ENCODE data around the gene BOD1L1.
"Not testable (repeated sequence)": the region's sequence is repeated elsewhere in the genome, so short reads cannot be mapped to it uniquely, and the experiment has no call there.

BOD1L1 gene

DNA sequence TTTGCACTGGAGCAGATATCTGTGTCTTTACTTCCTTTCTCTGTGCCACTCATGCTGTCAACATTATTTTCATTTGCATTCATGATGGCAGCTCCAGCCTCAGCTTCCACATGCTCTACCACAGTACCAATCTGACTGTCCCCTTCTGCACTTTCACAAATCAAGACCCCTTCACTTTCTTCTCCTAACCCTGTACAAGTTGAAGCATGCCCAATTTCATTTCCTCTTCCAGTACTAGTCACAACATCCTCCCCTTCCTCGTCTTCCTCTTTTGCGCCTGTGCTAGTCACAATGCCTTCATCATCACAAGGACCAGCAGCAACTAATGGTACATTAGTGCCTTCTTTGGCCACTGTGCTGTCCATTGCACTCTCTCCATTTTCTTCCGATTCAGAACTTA, 26.5 kb downstream of the BOD1L1 start:
- no peak for TF ChIP-seq ZNF274 (IDR thresholded peaks at IDR 0.05; ENCODE audit: low read depth, low read length)
- H3K4me3 ChIP-seq (ENCODE audit: low read length) = no peak overlapping the region

DNA sequence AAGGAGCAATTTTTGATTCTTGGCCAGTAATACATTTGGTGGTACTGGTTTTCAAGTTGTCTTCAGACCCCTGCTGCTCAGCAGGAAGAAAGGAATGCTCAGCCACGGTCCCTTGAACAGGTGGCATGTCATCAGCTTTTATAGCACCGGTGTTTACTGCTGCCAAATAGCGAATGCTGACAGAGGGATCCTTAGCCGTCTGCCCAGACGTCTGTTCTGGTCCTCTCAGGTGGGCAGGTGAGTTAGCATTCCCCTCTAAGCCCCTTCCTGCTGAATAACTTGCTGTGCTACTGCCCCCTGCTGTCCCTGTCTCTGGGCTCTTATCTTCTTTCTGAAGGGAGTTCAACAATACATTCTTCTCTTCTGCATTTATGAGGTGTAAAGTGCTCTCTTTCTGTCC, 28.4 kb downstream of the BOD1L1 start:
- no peak for TF ChIP-seq ZNF274 (IDR thresholded peaks at IDR 0.05; ENCODE audit: low read depth, low read length)

DNA sequence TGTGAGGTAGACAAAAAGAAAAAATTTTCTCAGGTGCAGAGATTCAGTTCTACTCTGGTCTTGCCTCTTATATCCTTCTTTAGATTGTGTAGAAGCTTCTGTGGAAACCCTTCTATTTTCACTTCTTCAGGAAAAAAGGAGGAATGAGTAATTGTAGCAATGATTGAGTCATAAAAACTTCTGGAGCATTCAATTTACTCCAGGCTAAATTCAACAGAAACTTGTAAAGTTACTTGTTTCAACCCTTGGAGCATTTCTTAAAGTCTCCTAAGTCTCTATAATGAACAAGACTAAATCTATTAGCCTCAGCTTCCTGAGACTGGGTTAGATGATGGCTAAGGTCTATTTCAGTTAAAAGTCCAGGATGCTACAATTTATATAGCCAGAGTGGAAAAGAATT, 29.9 kb downstream of the BOD1L1 start:
- TF ChIP-seq ZNF274 (IDR thresholded peaks at IDR 0.05; ENCODE audit: low read depth, low read length) = no peak
- no peak overlapping the region for H3K4me3 ChIP-seq (ENCODE audit: low read length)

More for the DNA sequence above, 28.4 kb downstream of the BOD1L1 start:
- H3K4me3 ChIP-seq (ENCODE audit: low read length) = no peak overlapping the region

DNA sequence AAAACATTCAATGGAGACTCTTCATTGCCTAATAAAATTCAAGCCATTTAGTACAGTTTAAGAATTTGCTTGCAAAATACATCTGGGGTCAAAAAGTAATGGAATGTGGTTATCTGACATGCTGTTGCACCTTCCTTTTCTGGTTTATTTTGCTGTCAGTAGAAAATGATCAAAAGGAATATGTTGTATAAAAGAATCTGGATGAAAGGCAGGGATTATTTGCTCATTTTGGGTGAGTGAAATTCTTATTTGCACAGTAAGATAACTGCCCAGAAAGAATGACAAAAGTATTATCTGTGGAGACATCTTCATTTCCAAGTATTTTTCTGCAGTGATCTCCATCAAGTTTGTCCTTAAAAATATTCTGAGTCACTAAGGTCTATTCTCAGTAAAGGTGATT, 30.4 kb downstream of the BOD1L1 start:
- H3K4me3 ChIP-seq (ENCODE audit: low read length) = no peak overlapping the region
- no peak for TF ChIP-seq ZNF274 (IDR thresholded peaks at IDR 0.05; ENCODE audit: low read depth, low read length)

DNA sequence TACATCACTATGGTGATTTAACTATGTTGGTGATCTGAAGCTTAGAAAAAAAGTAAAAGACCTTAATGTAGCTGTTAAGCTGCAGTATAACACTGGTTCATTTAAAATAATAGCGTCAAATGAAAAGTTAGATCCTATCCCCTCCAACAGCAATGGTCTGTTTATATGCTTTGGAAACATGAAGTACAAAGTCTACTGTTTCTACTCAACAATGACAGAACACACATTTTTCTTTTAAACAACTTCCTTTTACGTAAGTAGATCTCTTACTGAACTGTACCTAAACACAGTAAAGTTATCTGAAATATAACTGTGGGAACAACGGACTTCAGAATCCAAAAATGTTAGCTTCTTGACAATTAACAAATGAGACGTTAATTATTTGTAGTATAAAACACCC, 35.3 kb downstream of the BOD1L1 start:
- no peak for TF ChIP-seq ZNF274 (IDR thresholded peaks at IDR 0.05; ENCODE audit: low read depth, low read length)
- no peak overlapping the region for H3K4me3 ChIP-seq (ENCODE audit: low read length)

DNA sequence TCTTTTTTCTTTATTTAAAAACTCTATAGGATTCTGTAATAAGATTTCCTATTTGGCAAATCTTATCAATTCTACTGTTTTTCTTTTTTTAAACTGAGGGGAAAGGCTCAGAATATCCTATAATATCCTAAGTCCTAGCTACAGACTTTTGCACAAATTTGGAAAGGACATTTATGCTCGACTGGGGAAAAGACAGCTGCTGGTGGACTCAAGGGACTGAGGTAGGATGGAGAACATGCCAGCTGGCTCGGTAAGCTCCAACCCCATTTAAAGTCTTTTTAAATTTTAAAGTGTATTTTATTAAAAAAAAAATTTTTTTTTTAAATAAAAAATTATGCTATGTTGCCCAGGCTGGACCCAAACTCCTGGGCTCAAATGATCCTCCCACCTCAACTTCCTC, 36.8 kb downstream of the BOD1L1 start:
- no peak overlapping the region for H3K4me3 ChIP-seq (ENCODE audit: low read length)
- no peak for TF ChIP-seq ZNF274 (IDR thresholded peaks at IDR 0.05; ENCODE audit: low read depth, low read length)

DNA sequence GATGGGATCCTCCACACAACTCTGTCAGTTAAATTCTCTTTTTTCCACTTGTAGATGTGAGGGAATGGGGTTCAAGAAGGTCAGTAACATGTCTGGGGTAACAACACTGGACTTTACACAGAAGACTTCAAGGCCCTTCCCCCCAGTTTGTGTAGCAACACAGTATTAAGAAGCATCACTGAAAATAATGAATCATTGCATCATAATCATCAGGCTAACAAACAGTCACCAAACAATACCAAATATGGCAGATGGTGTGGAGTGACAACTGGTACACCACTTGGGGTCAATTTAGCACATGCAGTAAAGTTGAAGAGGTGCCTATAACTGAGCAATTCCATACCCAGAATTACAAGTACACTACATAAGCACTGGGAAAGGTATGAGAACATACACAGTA, 38.6 kb downstream of the BOD1L1 start:
- no peak overlapping the region for H3K4me3 ChIP-seq (ENCODE audit: low read length)
- TF ChIP-seq ZNF274 (IDR thresholded peaks at IDR 0.05; ENCODE audit: low read depth, low read length) = no peak

DNA sequence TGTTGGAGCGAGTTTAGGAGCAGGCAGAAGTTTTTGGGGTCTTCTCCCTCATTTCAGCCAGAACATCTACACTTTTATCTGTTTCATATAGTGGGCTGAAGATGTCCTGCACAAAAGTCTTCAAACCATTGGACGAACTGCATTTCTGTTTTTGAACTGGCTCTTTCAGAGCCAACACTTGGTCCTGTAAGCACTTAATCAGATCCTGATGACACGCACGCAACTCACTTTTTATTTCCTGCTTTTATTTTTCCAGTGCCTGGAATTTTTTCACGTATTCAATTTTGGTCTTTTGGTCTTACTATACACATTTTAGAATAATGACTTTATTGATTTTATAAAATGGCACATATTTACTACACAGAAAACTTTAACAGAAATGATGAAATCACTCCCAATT, 43.0 kb downstream of the BOD1L1 start:
- H3K4me3 ChIP-seq (ENCODE audit: low read length) = no peak overlapping the region
- no peak for TF ChIP-seq ZNF274 (IDR thresholded peaks at IDR 0.05; ENCODE audit: low read depth, low read length)

DNA sequence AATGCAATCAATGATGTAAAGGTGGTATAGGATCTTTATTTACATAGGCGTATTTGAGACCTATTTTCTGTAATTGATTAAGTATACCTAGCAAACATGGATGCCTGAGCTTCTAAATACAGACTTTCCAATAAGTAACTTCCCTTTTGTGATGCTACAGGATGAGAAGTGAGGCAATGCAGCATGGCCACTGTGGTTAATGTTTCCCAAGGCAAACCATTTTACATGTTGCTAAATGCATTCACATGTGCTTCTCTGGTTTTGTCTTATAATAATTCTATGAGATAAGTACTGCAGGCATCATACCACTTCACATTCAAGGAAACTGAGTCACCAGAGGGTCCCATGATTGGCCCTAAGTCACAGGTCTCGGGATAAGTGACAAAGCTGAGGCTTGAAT, 47.5 kb downstream of the BOD1L1 start:
- TF ChIP-seq ZNF274 (IDR thresholded peaks at IDR 0.05; ENCODE audit: low read depth, low read length) = no peak

DNA sequence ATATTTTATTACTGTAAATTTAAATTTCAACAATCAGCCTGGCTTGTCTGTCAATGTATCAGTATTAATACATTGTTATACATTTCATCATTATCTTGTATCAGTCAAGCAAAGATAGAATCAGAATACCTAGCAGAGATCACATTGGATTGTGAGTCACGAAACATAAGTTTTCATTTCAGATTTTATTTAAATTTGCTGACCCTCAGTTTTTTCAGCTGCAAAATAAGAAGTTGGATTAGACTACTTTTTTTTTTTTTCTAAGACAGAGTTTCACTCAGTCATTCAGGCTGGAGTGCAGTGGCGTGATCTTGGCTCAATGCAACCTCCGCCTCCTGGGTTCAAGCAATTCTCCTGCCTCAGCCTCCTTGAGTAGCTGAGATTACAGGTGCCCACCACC, 49.9 kb downstream of the BOD1L1 start:
- no peak for TF ChIP-seq ZNF274 (IDR thresholded peaks at IDR 0.05; ENCODE audit: low read depth, low read length)

More for the DNA sequence above, 47.5 kb downstream of the BOD1L1 start:
- H3K4me3 ChIP-seq (ENCODE audit: low read length) = no peak overlapping the region

DNA sequence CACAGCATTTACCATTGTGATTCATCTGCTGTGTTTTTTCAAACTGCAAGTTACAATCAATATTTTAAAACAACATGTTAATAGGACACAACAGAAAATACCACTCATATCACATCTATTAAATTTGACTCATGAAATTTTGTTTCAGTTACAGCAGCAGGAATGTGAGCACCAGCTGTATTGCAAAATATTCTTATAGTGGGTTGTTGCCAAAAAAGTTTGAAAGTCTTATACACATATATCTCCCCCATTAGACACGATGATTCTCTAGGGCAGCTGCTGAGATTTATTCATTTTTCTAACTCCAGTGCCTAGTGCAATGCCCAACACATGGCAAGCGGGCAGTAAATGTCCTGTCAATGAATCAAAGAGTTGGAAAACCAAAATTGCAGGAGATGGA, 56.6 kb downstream of the BOD1L1 start:
- H3K4me3 ChIP-seq (ENCODE audit: low read length) = no peak overlapping the region
- TF ChIP-seq ZNF274 (IDR thresholded peaks at IDR 0.05; ENCODE audit: low read depth, low read length) = no peak

More for the DNA sequence above, 49.9 kb downstream of the BOD1L1 start:
- H3K4me3 ChIP-seq (ENCODE audit: low read length) = no peak overlapping the region

DNA sequence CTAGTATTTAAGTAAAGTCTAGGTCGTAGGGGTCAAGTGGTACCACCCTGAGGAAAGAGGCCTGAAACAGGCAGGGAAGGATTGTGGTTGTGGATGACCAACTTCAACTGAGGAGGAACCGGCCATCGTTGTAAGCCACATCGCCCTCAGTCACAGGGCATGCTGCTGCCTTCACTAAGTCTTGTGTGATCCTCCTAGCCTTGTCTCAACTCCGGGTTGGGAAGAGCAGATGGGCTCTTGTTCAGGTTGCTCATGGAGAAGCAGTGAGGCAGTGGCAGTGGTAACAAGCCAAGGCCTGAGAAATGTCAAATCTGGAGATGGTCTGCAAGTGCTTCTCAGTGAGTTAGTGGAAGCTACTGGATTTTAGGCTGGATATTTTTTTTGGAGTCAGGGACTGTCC, 60.4 kb downstream of the BOD1L1 start:
- no peak for TF ChIP-seq ZNF274 (IDR thresholded peaks at IDR 0.05; ENCODE audit: low read depth, low read length)

DNA sequence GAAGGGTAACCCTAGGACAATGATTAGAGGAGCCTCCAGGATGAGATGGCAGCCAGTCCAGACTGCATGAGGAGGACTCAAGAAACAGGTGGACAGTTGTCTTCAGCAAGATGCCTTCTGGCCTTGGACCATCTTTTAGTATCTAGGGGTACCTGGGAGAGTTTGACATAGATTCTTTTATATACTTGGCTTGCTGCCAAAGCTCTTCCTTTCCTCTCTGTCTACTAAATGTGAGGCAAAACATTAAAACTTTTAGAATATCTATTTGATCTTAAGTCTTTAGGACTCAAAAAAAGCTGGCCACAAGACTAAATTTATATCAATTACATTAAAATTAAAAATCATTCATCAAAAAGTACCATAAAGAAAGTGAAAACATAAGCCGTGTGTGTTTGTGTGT, 64.6 kb downstream of the BOD1L1 start:
- TF ChIP-seq ZNF274 (IDR thresholded peaks at IDR 0.05; ENCODE audit: low read depth, low read length) = no peak
- no peak overlapping the region for H3K4me3 ChIP-seq (ENCODE audit: low read length)

More for the DNA sequence above, 60.4 kb downstream of the BOD1L1 start:
- no peak overlapping the region for H3K4me3 ChIP-seq (ENCODE audit: low read length)

DNA sequence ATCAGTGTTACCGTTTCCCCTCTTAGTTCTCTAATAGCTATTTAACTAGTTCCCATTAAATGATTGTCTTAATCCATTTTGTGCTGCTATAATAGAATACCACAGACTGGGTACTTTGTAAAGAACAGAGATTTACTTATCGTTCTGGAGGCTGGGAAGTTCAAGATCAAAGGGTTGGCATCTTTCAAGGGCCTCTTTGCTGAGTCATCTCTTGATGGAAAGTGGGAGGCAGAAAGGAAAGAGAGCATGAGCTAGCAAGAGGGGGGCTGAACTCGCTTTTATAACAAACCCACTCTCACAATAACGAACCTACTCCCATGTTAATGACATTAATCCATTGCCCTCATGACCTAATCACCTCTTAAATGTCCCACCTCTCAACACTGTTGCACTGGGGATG, 65.9 kb downstream of the BOD1L1 start:
- no peak overlapping the region for H3K4me3 ChIP-seq (ENCODE audit: low read length)
- no peak for TF ChIP-seq ZNF274 (IDR thresholded peaks at IDR 0.05; ENCODE audit: low read depth, low read length)

DNA sequence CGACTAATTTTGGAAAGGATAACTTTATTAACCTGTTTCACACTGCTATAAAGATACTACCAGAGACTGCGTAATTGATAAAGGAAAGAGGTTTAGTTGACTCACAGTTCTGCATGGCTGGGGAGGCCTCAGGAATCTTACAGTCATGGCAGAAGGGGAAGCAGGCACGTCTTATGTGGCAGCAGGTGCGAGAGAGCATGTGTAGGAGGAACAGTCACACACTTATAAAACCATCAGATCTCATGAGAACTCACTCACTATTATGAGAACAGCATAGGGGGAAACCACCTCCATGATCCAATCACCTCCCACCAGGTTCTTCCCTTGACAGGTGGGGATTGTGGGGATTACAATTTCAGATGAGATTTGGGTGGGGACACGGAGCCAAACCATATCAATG, 67.4 kb downstream of the BOD1L1 start:
- H3K4me3 ChIP-seq (ENCODE audit: low read length) = not testable (repeated sequence)

DNA sequence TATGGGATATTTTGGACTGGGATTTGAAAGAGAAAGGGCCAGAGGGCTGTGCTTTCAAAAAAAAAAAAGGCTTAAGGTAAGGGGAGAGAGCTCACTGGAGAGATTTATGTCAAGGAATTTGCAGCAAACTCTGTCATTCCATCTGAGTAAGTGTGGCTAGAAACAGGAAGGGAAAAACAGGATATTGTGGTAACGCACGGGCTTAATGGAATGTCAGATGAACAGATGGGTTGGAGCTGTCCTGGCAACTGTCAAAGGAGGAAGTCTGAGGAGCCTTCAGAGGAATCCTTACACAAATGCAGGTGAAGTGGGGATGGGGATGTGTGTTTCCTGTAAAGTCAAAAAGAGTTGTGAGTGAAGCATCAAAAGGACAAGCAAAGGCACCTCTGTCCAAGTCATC, 68.1 kb downstream of the BOD1L1 start:
- no peak overlapping the region for H3K4me3 ChIP-seq (ENCODE audit: low read length)
- TF ChIP-seq ZNF274 (IDR thresholded peaks at IDR 0.05; ENCODE audit: low read depth, low read length) = no peak

DNA sequence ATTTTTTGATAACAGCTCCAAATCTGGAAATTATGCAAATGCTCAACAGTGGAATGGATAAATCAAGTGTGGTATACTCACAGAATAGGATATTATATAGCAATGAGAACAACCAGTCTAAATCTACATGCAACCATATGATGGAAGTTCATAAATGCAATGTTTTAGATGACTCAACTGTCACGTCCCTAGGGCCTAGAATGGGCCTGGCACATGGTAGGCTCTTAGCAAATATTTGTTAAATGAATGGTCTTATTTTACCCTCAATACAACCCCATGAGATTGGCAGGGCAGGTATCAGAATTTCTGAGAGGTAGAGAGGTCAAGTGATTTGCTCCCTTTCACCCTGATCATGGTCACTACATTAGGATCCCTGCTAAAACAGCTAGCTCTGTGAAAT, 68.6 kb downstream of the BOD1L1 start:
- TF ChIP-seq ZNF274 (IDR thresholded peaks at IDR 0.05; ENCODE audit: low read depth, low read length) = no peak
- no peak overlapping the region for H3K4me3 ChIP-seq (ENCODE audit: low read length)

Measured in GM08714 (cell line).